COR-L47 (cell line): ENCODE results near the gene SETX.
A peak's percentile ranks its signal among the peaks of the same experiment; 100 is the strongest.

Source experiments
- DNase-seq: peaks from one replicate; lab custom pipeline; 2025; lab: John Stamatoyannopoulos, UW

SETX gene

DNA sequence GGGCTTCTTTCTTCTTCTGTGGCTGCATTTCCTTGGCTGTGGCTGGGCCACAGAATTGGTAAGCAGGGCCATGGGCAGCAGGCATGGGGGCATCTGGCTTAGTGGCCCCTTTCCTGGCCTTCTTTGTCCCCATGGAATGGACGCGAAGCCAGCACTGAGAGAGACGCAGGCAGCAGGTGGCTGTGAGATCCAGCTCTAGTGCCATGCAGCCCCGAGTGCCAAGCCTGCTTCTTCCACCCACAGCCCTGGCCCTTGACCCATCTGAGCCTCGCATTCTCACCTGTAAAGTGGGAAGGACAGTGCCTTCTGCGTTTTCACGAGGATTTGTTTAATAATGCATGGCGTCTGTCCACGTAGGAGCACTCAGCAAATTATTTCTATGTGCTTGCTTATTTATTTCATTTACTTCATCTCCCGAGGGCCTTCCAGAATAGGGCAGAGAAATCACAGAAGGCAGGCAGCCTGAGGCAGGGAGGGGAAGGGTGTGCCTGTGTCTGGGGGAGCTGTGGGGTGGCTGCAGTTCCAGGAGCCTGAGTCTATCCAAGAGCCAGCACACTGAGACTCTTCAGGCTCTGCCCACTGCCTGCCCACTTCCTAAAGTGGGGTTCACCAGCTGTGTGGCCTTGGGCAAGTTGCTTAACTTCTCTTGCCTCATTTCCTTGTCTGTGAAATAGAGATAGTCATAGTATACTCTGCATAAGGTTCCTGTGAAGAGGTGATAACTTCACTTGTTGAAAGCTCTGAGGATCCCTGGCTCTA is 137.7 kb downstream of the SETX start:
- no peak for DNase-seq

DNA sequence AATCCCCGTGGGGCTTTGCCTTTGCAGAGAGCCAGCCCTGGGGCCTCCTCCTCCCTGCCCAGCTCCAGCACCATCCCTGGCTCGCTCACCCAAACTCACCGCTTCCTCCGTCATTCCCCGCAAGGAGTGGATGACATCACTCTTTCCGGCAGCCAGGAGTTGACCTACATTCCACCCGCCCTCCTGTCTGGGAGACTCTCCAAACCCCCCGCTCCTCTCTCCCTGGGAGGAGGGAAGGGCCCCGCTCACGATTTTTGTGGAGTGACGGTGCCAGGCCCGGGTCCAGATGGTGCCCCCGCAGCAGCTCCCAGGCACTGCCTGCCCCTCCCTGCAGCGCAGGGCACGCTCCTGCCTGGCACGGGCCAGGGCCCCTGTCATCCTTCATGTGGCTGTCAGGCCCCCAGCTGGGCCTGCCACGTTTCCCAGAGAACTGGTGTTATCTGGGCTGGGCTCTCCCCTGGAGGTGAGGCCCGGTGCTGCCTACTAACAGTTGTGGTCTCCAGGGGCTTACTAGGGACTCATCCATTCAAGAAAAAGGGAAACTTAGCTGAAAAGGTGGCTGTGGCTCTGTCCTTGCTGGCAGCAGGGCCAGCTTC is 140.7 kb downstream of the SETX start:
- DNase-seq: peak; percentile 24

- DNase-seq: no peak
Measured at GRCh38 chr9:132211570-132211969, 143.2 kb downstream of the SETX start.
